CD4-positive, alpha-beta T cell treated with Interleukin-4 for 1 hour (primary cell): ENCODE data around the gene QKI.

Experiments
- DNase-seq, 2 donors: peaks; one replicate each; pipeline ENCODE4 v3.0.0-alpha.2; 2020 to 2022

The QKI gene

DNA sequence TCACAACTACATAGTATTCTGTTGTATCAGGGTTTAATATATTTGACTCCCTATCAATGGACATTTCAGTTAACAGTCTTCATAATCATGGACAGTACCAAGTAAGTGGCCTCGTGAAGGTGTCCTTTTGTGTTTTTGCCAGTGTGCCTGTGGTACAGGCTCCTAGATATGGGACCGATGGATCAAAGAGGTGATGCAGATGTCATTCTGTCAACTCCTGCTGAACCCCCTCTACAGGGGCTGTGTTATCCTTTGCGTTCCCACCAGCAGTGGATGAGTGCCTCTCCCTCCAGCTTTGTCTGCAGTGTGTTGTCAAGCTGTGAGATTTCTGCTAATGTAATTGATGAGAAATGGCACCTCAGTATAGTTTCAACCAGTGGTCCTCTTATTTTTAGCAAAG is 210.7 kb downstream of the QKI start:
- no peak for DNase-seq

DNA sequence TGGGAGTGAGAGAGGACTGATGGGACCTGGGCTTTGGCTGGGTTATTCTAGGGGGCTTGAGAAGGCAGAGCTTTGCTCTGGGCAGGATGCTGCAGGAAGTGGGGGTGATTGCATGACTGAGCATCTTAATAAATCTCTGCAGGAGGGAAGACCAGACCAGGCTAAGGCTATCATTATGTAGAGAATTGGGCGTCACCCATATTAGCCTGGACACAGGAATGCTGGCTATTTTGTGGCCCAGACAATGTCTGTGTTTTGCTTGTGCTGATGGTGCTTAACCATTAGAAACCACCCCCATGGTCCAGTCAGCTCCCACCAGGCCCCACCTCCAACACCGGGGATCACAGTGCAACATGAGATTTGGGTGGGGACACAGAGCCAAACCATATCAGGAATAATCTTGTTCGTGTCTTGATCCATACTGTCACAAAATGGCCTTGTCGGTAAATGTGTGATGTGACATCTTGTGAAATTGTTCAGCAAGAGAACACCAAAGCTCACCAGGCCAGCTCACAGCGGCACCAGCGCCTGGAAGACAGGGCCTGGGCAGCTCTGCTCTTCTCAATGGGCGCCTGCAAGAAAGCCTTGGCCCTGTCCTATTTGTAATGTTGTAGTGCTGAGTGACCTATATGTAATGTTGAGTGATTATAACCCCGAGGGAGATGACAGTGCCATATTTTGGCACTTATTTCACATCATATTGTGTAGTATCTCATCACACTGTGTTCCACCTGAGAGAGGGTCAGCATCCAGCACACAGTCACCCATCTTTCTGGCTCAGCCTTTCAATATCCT is 211.8 kb downstream of the QKI start:
- no peak for DNase-seq

DNA sequence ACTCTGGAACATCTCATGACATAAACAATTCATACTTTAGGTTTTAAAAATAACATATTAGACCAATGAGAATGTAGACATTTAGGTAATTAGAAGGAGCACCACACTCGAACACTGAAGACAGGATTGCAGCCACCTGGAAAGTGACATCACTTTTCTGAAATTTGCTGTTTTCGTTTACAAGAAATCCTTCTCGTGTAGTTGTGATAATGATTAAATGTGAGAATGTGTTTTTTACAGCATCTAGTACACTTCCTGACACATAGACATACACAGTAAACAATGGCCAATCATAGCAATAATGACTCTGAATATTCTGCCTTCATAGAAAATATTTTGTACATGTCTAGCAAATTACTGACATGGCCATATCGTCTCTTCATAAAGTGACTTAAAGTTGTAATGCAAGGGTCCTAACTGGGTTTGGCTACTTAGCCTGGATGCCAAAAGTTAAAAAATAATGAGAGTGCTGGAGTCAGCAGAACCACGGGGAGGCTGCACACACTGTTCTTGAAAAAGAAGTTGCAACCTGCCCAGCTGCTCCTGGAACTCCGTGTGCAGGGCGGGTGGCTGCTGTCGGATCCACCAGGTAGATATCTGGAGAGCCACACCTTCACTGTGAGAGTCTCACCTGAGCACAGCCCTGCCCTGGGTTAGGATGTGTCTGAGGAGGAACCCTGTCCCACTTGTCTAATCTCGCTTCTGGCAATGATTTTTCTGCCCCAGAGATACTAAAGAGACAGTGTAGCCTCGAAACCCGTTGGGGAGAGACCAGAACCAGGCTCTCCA is 212.9 kb downstream of the QKI start:
- no peak for DNase-seq
